Epithelial cell of prostate (primary cell): ENCODE data around the gene OTULINL.
A peak's percentile ranks its signal among the peaks of the same experiment; 100 is the strongest.

Experiments used
- DNase-seq: peaks from one replicate; pipeline ENCODE4 v3.0.0-alpha.2; 2011; ENCODE audit warnings: low read depth, low spot score
- H3K27ac ChIP-seq: fragments of 450-650 bp; 2 replicates; pipeline ENCODE4 v1.5.1; 2017; ENCODE audit warnings: mild to moderate bottlenecking

The OTULINL gene

DNA sequence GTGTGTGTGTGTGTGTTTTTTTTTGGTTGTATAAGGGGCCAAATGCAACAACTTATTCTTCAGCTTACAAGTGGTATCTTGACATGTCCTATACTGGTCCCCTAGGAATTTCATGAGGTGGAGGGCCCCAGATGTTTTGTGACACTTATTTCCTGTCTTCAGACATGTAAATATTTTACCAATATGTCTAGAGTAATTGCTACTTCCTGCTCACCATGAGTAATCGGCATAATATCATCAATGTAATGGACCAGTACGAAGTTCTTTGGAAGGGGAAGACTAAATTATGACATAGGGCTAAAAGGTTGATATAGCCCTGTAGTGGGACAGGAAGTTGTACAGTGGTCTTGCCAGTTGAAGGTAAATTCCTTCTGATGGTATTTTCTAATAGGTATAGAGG, 79.2 kb downstream of the OTULINL start:
- peak overlapping the region; percentile 97 for H3K27ac ChIP-seq
- DNase-seq: no peak
